Adrenal gland (tissue), 12 donors: ENCODE results near the gene MGAT5. TPM values are rescaled to one million over a fixed set of nuclear protein-coding genes. Genes with fewer than 3 reads are reported as not detected.

ENCODE experiments used
- DNase-seq, 7 donors: peaks; one replicate each; pipeline ENCODE4 v3.0.0-alpha.2; 2019 to 2020
- H3K27ac ChIP-seq, 5 donors: fragments of 200-600 bp; sonication (generic) in 4 of 5; 1 replicate in 3 of 5; 2 replicates in 2 of 5; pipeline versions ENCODE4 v1.5.1 to v1.8.0; 2016 to 2020; ENCODE audit warnings: mild to moderate bottlenecking in 1 of 5
- H3K27me3 ChIP-seq: fragments of 200-600 bp; 2 replicates; pipeline ENCODE4 v1.8.0; 2021
- H3K36me3 ChIP-seq, 2 donors: fragments of 200-600 bp; replicated peaks in 1 of 2; 1 replicate in 1 of 2; 2 replicates in 1 of 2; pipeline versions ENCODE4 v1.5.1 to v1.8.0; 2018 to 2022
- H3K4me1 ChIP-seq, 2 donors: fragments of 200-600 bp; replicated peaks in 1 of 2; 1 replicate in 1 of 2; 2 replicates in 1 of 2; pipeline versions ENCODE4 v1.5.1 to v1.8.0; 2018 to 2021
- H3K4me3 ChIP-seq, 4 donors: fragments of 200-600 bp; sonication (generic) in 3 of 4; one replicate each; pipeline ENCODE4 v1.5.1; 2016 to 2018
- H3K9me3 ChIP-seq, 3 donors: fragments of 200-600 bp; sonication (generic) in 1 of 3; replicated peaks in 1 of 3; 1 replicate in 2 of 3; 2 replicates in 1 of 3; pipeline versions ENCODE4 v1.5.1 to v1.8.0; 2016 to 2021
- POLR2A ChIP-seq, 2 donors: fragments of 450-650 bp; IDR thresholded peaks; one replicate each; pipeline ENCODE4 v1.6.1; 2017; ENCODE audit warnings: antibody characterized with exemption in 2 of 2, mild to moderate bottlenecking in 2 of 2, moderate library complexity in 1 of 2
- WGBS, 4 donors: extraction: QIAGEN DNeasy Blood & Tissue Kit in 2 of 4; methylation state at CpG; one replicate each; pipeline versions ENCODE4 v1.1.5 to v1.1.7; 2013 to 2017; 5-methylcytosine and 5-hydroxymethylcytosine counted together
- intact Hi-C, 2 donors: fragments of 100-400 bp; cut with DNase I; formaldehyde crosslinking; loops; one replicate each; pipeline versions ENCODE4 v1.14.1 to v1.15.0; 2022 to 2023
- polyA plus RNA-seq, 3 donors: library from polyadenylated mRNA; stranded (reverse); fragments of 200-250 nt in 2 of 3; fragments of 350-450 nt in 1 of 3; fragmentation: Illumina TruSeq in 1 of 3; extraction: RNeasy Lipid Tissue Mini Kit (QIAGEN cat#74804) in 1 of 3; gene quantifications; one replicate each; pipeline ENCODE4 v1.2.3, GENCODE V29; 2013 to 2014
- total RNA-seq, 9 donors: library from RNA; depleted of rRNA in 4 of 9; stranded (reverse); fragments of >200 nt in 4 of 9; fragments of 120-200 nt in 1 of 9; fragmentation: NEBNext Ultra II Directional in 1 of 9; extraction: Animal tissue kit (Norgen Biotek cat#: 25700) in 1 of 9; gene quantifications; one replicate each; pipeline versions ENCODE4 v1.1.0 to v1.2.4, GENCODE V29; 2013 to 2023
- TF ChIP-seq, protein P1 (sequence below), 6 experiments: fragments of 450-650 bp in 4 of 6; fragments of 200-600 bp in 2 of 6; sonication (generic) in 1 of 6; IDR thresholded peaks; 1 replicate in 5 of 6; 2 replicates in 1 of 6; pipeline versions ENCODE4 v1.5.1 to v1.8.0; 2016 to 2021; ENCODE audit warnings: antibody characterized with exemption in 6 of 6, mild to moderate bottlenecking in 2 of 6, moderate library complexity in 1 of 6
- donor health status: healthy with polysubstance abuse.
- donor health status: Bipolar disorder and iron deficiency.
- donor health status: DM: yes; HTN: yes; CAD: no.
- donor health status: DM: no; HTN: no; CAD: no.
- donor health status: DM: no; HTN: no; CAD: no.
- donor health status: DM: yes; HTN: yes; CAD: no.

MGAT5 gene
- total and polyA plus RNA-seq, 12 donors, result 2.9 to 74.6 (median 41.1) TPM

GRCh38 chr2:134384131-134384530, 130.3 kb downstream of the MGAT5 start:
- Histone ChIP-seq H3K4me3 (no peak overlapping the region), H3K27me3 (no peaks in the 10 kb centered on the region), H3K27ac (no peak overlapping the region), H3K4me1 (peaks cover 0 to 7% of the 10 kb centered on the region in 2 donors), H3K36me3 (no peaks in the 10 kb centered on the region), H3K9me3 (no peaks in the 10 kb centered on the region)
- WGBS, 4 donors, result 95 to 99% (median 99%) methylated on average over 4 of the region's 4 CpGs
- intact Hi-C loops, result no loop called here
- DNase-seq, result no peak
- TF ChIP-seq POLR2A (IDR thresholded peaks at IDR 0.05), result no peak
- TF ChIP-seq, protein P1, sequence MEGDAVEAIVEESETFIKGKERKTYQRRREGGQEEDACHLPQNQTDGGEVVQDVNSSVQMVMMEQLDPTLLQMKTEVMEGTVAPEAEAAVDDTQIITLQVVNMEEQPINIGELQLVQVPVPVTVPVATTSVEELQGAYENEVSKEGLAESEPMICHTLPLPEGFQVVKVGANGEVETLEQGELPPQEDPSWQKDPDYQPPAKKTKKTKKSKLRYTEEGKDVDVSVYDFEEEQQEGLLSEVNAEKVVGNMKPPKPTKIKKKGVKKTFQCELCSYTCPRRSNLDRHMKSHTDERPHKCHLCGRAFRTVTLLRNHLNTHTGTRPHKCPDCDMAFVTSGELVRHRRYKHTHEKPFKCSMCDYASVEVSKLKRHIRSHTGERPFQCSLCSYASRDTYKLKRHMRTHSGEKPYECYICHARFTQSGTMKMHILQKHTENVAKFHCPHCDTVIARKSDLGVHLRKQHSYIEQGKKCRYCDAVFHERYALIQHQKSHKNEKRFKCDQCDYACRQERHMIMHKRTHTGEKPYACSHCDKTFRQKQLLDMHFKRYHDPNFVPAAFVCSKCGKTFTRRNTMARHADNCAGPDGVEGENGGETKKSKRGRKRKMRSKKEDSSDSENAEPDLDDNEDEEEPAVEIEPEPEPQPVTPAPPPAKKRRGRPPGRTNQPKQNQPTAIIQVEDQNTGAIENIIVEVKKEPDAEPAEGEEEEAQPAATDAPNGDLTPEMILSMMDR (IDR thresholded peaks at IDR 0.05), result no peak

DNA sequence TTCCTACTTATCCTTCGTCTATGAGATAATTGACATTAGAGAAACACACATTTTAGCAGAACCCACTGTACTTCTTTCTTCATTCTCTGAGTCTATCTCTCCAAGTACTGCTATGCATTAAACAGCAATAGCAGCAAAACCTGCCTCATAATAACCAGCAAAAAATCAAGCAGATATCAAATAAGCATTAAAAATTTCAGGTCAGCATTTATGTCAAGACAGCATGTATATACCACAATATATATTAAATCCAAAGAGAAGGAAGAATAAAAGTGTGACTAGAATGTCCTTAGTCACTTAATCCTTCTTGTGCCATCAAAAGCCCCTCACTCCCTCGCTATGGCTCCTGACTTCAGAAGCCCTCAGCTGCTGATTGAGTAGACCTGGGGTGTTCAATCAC, 131.3 kb downstream of the MGAT5 start:
- H3K27me3 ChIP-seq, result no peaks in the 10 kb centered on the region
- intact Hi-C loops, result no loop called here
- no peaks in the 10 kb centered on the region for H3K4me1 ChIP-seq
- no peaks in the 10 kb centered on the region for H3K9me3 ChIP-seq
- no peaks in the 10 kb centered on the region for H3K36me3 ChIP-seq
- 74 to 98% (median 87%) methylated on average over 2 of the region's 2 CpGs for WGBS, 4 donors
- H3K4me3 ChIP-seq, result no peak overlapping the region
- DNase-seq, result no peak
- no peak overlapping the region for H3K27ac ChIP-seq
- TF ChIP-seq, protein P1 (IDR thresholded peaks at IDR 0.05), result no peak
- no peak for TF ChIP-seq POLR2A (IDR thresholded peaks at IDR 0.05)

DNA sequence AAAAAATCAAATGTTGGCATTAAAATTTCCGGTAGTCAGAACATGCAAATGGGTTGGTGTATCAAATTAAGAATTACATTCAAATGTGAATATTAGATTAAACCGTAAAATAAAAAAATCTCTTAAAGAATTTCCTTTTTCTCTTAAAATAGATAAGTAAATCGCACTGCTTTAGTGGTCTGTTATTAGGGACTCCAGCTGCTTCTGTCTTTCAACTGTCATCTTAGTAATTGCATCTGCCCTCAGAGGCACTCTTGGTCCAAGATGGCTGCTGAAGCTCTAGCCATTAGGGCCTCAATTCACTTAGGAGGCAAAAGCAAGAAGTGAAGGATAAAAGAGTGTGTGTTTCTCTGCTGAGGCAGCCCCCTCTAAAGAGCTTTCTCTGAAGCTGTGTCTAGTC, 132.4 kb downstream of the MGAT5 start:
- intact Hi-C loops, result no loop called here
- no peak overlapping the region for H3K27ac ChIP-seq
- no peaks in the 10 kb centered on the region for H3K36me3 ChIP-seq
- TF ChIP-seq POLR2A (IDR thresholded peaks at IDR 0.05), result no peak
- TF ChIP-seq, protein P1 (IDR thresholded peaks at IDR 0.05), result no peak
- no peaks in the 10 kb centered on the region for H3K9me3 ChIP-seq
- H3K4me3 ChIP-seq, result no peak overlapping the region
- H3K4me1 ChIP-seq, result no peaks in the 10 kb centered on the region
- 95 to 98% (median 98%) methylated on average over 3 of the region's 3 CpGs for WGBS, 4 donors
- DNase-seq, result no peak
- no peaks in the 10 kb centered on the region for H3K27me3 ChIP-seq

- H3K4me1 ChIP-seq, result no peaks in the 10 kb centered on the region
- DNase-seq, result no peak
- H3K4me3 ChIP-seq, result no peak overlapping the region
- 94 to 100% (median 97%) methylated on average over 1 of the region's 1 CpG for WGBS, 4 donors
- TF ChIP-seq, protein P1 (IDR thresholded peaks at IDR 0.05), result no peak
- TF ChIP-seq POLR2A (IDR thresholded peaks at IDR 0.05), result no peak
- no peaks in the 10 kb centered on the region for H3K27me3 ChIP-seq
- no peak overlapping the region for H3K27ac ChIP-seq
- intact Hi-C loops, result no loop called here
- H3K9me3 ChIP-seq, result no peaks in the 10 kb centered on the region
- H3K36me3 ChIP-seq, result no peaks in the 10 kb centered on the region
These were observed 135.5 kb downstream of the MGAT5 start for GRCh38 chr2:134389381-134389780.
